Right renal pelvis (tissue), 4 donors: Measurements from ENCODE around the gene FAM124A. TPM values are rescaled to one million over a fixed set of nuclear protein-coding genes. Genes with fewer than 3 reads are reported as not detected.

ENCODE experiments used
- DNase-seq, 4 donors: peaks; one replicate each; pipeline ENCODE4 v3.0.0-alpha.2; 2013; ENCODE audit warnings: low read depth in 4 of 4, low spot score in 3 of 4, missing footprints in 1 of 4
- polyA plus RNA-seq, 4 donors: library from polyadenylated mRNA; unstranded; fragments of 120-200 nt; gene quantifications; one replicate each; pipeline ENCODE4 v1.2.1, GENCODE V29; 2013; ENCODE audit not compliant: insufficient read length in 4 of 4

The FAM124A gene
- polyA plus RNA-seq, 4 donors: 4.2 to 5.3 (median 4.4) TPM

DNA sequence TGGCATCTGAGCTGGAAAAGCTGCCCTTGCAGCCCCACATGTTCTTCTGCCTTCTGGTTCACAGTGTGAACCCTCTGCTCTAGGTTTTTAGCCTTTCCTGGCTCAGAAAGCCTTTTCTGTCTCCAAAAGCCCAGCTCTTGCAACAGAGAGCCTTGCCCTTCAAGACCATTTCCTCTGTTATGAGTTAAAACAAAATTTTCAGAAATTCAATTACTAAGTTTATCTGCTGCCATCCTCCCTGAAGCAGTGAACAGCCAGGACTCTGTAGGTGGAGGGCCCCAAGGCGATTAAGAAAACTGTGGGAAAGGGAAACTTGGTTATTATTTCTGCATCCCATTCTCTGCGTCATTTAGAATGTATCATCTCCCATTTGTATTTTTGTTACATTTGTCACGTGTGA lies 18.8 kb downstream of the FAM124A start:
- no peak for DNase-seq

DNA sequence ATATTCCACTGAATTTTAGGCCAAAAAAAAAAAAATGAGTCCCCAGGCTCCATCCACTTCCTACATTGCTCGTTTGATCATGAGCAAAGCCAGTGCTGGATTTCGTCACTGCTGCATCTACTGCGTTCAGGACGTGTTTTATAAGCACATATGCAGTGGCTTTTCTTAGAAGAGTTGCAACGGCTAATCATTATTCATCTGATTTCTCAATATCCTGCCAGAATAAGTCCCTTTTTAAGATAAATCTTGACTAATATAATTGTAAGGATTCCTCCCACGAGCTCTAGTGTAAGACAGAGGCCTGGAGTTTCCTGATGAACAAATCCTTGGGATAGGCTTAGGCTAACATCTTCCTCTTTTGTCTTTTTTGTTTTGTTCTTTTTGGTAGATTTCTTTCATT lies 19.5 kb downstream of the FAM124A start:
- no peak for DNase-seq

DNA sequence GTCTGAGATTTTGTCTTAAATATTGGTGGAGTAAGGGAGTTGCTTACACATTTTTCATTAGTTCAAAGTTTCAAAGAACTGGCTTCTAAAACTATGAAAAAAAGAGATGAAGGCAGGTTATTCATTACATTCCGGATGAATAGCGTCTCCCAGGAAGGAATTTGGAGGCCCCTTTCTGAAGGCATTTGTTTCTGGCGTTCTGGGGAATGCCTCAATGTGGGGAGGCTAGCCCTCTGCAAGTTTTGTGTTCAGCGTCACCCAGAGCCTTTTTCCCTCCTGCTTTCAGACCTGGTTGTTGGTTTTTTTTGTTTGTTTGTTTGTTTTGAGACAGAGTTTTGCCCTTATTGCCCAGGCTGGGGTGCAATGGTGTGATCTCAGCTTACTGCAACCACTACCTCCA lies 21.0 kb downstream of the FAM124A start:
- DNase-seq: no peak

DNA sequence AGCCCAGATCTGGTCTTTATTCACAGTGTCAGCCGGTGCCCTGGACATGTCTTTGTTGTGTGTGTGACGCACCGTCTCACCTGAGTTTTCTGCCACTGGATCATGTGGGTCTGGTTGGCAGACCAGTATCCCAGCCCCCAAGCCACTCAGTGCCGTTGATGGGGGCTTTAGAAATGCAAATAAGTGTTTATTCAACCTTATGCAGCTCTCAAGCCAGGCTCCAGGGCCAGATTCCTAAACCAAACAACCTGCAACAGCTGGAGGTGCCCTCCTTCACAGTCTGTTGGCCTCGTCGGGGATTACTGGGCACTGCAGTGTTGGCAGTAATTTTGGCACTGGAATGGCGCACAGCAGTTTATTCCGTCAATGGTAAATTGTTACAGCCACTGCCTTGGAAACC lies 21.6 kb downstream of the FAM124A start:
- no peak for DNase-seq

DNA sequence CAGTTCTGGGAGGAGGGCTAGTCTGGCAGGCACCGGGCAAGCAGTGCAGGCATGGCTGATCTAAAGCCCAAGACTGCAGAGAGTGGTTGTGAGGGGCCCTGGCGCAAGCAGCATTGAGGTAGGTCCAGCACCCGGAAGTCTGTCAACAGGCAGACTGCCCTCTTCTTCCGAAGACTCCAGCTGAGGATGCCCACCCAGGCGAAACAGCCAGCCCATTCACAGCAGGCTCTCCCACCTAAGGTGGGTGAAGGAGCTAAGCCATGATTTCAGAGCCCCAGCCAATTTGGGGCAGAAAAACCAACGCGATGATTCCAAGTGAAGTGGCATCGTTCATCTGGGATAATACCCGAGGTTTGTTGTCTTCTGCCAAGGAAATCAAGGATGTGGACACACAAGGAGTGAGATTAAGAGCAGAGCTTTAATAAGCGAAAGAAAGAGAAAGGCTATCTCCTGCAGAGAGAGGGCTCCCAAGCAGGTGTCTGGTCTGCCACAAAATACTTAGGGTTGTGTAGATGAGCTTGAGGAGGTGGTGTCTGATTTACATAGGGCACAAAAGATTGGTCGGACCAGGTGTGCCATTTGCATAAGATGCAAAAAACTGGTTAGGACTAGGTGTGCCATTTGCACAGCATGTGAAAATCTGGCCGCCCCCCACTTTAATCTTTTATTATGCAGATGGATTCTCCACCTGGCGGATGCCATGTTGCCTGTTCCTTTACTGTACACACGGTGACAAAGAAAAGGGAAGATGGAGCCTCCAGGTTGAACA lies 22.6 kb downstream of the FAM124A start:
- DNase-seq: no peak

DNA sequence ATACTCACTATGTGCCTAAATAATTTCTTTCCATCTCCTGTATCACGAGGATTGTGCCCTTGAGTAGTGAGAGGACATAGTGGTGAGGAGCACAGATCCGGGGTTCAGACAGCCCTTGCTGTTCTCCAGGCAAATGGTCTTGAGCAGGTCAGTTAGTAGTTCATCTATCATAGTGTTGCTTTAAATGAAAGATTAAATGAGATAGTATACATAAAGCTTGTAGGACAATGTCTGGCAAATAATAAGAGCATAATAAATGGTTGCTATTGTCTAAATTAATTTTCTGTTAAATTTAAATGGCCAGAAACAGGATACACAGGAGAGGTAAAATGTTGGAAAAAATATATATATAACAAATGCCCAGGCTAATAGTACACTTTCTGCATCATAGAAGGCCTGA lies 23.4 kb downstream of the FAM124A start:
- DNase-seq: no peak

DNA sequence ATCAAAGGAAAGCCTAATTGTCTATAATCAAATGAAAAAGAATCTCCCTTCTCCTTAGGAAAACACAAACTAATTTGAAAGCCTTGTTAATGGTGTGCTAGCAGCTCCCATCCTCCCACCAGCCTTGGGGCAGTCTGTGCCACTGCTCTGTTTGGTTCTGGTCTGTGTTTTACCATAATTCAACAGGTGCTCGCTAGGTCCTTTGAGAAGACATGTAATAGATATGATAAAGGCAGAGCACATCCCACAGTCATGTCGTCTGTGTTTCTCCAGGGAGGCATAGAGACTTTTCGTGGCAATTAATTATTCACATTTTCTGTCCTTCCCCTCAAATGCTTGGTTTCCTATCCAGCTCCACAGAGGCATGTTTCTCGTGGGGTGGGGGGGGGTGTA lies 23.8 kb downstream of the FAM124A start:
- DNase-seq: no peak

DNA sequence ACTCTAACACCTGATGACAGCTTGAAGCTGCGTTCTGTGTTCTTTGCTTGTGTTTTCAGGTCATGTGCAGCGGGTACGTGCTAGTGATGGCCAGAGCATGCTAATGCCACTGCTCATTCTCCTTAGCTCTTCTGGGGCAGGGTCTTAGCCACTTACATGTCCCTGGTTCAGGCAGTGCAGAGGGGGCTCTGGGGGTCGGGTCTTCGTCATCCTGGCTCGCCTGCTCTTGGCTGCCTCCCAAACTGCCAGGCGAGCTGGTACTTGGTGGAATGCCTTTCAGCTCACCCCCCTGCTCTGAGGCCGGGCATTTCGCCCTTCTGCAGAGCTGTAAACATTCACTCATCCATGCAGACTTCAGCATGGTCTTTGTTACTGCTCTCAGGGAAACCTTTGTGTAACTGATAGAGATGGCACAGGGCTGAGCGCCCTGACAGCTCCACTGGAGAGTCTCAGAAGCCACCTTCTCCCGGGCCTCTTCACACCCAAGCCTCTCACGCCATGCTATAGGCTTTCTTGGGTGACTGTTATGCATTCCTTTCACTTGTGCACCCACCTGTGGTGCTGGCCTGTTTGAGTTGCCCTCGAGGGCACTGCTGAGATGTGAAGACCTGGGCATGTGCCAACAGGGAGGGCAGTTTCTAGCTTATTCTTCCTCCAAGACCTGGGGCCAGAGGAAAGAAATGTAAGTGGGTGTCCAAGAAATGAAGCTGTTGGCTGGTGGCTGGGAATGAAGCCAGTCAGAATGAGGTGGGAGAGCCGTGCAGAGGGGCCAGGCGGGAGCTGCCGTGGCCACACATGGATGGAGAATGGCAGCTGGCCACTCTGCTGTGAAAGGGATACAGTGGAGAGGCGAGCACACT lies 24.4 kb downstream of the FAM124A start:
- DNase-seq: no peak

DNA sequence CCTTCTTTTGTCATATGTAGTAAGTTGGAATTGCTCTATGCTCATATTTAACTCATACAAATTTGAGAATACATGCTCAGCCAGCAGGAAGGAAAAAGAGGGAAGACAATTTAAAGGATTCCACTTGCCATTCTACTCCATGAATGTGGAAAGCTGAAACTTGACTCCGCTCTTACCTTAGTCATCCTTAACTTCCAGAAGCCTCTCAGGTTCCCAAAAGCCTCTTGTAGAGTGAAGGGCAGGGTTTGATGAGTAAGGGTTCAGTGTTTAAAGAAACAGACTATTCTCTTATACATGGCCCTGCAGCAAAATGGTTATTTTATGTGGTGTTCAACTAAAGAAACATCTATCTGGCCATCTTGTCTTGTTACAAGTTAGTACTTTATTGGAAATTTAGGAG lies 27.1 kb downstream of the FAM124A start:
- DNase-seq: no peak

DNA sequence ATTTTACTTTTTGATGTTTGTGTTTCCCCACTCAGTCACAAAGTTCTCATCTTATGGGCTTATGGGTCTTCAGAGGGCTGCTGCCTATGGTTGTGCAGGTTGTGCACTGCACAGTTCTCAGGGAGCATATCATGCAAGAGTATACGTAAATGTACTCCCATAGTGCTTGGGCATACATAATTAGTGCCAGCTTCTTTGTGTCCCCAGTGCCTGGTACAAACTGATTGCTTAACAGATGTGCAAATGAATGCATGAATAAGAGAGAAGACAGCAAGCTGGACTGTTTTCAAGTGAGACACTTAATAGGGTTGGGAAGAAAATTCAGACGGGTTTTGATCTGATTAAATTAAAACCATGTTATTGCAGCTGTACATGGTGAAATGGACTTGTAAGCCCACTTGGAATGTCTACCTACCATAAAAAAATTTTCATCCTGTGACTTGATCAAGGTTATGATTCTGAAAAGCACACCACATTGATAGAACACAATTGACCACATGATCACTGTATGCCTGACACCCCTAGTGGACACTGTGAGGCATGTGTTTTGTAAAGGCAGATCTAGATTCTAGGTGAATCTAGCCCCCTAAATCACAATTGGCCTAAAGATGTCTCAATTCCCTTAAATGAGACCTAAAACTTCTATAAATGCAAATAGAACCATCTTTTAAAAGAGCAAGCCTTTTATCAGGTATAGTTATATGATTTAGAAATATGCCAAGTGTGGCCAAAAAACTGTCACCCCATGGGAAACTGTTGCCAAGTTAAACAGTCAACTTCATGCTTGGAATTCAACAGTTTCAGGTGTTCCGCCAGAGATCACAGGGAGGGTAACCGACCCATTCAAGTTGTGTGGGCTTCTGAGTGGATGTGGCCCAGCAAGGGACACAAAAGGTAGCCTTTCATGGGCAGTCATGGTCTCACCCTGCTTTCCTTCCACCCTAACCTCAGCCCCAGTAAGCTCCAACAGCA lies 27.9 kb downstream of the FAM124A start:
- DNase-seq: no peak

DNA sequence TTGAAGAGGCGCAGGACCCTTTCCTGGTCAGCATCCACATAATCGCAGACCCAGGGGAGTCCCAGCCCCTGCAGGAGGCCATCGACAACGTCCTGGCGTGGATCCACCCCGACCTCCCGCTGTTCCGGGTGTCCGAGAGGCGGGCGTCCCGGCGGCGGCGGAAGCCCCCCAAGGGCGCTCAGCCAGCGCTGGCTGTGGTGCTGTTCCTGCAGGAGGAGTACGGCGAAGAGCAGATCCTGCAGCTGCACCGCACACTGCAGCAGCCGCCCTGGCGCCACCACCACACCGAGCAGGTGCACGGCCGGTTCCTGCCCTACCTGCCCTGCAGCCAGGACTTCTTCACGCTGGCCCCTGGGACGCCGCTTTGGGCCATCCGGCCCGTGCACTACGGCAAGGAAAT lies 29.3 kb downstream of the FAM124A start:
- no peak for DNase-seq

DNA sequence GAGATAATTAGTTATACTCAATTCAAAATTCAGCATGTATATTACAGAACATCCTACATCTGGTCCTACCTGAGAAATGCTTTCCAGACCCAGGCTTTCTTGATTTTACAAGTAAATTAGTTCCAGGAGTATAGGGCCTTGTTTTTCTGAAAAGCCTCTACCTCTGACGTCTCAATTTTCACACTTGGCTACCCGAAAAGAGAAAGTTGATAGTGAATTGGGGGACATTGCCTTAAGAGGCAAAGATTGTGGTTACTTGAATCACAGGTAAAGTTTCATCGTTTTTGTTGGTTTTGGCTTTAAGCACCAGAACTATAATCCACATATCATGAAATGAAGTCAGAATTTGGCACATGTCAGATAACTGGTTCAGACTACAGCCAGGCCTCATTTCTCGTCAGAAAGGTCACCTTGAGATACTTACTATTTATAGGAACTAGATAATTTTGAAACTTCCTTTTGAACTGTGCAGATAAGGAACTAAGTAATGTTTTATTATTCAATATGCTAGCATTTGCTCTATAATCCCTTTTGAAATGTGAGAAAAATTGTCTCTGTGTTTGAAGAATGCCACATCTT lies 30.8 kb downstream of the FAM124A start:
- DNase-seq: no peak

DNA sequence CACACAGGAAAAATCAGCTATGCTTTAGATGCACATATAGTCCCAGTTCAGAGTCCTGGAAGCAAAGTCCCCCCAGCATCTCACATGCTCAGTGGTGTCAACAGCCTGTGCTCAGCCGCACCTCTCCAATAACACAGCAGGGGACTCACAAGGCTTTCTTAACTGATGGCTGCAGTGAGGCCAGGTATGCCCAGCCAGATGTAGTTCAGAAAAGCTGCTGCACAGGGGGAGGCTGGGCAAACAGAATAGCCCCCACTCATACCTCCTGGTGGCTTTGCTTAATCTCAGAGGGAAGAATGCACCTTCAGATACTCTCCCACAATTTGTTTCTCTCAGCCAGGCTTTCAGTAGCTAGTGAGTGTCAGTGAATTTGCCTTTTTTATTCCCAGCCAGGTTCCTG lies 33.4 kb downstream of the FAM124A start:
- no peak for DNase-seq

DNA sequence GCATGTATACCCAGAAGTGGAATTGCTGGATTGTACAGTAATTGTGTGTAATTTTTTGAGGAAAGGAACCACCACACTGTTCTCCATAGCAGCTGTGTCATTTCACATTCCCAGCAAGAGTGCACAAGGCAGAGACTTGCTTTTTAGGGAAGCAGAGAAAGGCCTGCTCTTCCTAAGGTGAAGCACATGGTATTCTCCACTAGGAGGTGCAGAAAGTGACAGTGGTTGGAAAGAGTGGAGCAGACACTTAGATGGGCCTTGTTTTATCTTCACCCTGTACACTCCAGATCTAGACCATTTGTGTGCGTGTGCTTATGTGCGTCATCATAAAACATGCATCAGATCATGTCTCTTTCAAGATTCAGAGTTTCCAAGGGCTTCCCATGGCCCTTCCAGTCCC lies 35.0 kb downstream of the FAM124A start:
- no peak for DNase-seq

DNA sequence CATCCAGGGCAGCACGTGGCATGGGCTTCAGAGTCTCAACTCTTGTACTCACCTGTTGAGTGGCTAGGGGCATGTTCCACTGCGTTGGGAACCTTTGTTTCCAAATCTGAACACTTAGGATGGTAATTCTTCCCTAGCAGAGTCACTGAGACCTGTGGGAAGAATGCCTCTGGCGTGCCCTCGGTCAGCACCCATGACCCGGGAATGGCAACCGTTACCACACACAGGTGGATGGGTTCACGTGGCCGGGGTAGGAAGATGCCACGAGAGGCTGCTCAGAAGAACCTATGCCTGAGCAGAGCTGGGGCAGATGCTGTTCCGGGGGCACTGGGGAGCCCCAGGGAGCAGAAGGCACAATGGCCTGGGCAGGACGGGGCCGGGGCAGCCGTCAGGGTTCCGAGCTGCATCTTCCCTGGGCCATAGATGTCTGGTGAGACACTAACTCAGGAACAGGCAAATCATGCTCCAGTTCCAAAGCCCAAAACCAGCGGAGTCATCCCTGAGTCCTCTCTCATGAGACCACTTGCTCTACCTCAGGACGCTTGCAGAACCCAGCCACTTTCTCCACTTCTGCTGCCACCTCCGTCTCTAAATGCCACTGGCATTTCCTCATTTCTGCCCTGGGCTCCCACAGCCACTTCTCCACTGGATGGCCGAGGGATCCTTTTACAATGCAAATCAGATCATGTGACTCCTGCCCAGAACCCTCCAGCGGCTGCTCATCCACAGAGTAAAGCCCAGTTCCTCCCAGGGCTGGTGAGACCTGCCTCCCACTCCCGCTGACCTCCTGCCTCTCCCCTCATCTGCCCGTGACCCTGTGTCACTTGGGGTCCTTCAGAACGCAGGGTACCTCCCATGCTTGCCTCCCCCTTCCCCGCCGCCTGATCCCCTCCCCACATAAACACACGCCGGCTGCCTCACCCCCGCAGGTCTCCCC lies 36.7 kb downstream of the FAM124A start:
- DNase-seq: no peak

DNA sequence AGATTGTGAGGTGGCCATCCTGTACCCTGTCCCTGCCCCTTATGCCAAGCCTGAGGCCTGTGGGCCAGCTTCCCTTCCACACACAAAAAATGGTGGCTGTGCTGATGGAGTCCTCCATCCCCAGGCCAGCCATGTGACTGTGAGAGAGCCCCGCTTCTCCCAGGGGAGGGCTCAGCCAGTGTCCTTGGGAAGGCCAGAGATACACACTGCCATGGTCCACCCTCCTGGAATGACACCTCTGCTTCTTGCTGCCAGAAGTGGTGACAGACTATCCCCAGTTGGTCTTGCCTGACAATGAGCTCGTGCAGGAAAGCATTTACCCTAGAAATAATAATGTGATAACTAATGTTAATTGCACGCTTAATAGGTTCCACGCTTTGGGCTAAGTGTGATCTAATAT lies 38.0 kb downstream of the FAM124A start:
- DNase-seq: no peak

DNA sequence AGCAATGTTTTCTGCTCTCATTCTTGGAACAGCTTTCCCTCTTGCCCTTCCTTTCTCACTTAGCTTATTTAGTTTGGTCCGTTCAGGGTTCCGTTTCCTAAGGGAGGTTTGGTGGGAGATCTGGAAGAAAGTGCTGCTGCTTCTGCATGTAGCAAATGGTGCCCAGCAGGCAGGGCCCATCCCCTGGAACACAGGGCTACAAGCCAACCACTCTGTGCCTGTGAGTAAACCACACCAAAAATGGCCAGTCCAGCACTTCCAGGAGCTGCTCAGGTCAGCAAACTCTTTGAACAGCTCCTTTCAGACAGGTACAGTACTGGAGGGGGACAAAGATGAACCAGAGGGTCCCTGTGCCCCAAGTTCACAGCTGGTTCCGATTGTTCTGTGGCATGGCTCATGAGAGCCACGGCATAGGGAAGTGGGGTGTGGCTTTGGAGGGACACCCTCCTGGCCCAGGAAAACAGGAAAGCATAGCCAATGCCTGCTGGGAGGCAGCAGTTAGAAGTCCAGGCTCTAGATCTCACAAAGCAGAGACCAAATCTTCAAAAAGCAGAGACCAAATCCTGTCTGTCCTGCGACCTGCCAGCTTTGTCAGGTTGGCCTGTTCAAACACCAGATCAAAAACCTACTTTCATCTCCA lies 39.5 kb downstream of the FAM124A start:
- no peak for DNase-seq

DNA sequence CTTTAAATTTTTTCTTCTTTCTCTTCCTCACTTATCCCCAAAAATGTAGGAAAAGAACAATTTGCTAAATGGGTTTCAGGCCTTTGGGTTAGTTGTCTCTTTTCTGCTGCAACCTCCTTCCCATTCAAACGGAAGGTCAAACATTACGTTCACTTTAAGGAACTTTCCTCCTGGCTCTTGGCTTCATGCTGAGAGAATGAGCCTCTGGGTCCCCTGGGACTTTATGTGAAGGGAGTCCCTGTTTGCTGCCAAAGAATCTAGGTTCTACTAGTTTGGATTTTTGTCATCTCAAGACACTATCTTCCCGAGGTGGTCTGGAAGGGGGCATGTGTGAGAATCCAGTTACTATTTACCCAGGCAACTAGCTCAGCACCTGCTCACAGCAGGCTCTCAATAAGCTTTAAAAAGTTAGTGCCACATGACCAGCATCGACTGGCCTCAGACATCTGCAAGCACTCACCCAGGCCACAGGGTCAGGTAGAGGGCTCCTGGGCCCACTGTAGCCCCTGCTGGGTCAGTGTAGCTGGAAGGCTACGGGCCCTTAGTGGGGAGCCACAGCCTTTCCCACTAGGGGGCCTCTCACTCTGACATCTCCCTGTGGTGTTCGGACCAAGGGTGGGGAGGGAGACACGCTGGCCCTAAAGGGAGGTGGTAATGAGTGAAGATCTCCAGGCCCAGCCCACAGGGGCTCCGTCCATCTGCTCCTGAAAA lies 40.5 kb downstream of the FAM124A start:
- no peak for DNase-seq
